Measurements from ENCODE around the gene SEZ6L.

SEZ6L gene

DNA sequence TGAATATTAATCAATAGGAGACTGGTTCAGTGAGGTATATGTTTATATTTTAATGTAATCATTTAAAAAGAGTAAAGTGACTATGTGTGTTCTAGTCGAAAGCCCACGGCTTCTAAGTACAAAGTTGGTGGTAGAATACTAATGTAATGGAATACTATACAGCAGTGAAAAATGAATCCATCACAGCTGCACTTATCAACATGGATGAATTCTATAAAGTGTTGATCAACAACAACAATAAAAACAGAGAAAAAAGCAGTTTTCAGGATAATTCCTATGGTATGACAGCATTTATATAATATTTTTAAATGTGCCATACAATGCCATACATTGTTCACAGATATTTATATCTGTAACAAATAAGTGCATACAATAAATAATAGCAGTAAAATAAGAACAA, 114.1 kb downstream of the SEZ6L start:
- H3K9me3 Mint-ChIP-seq = no peaks in the 10 kb centered on the region
- H3K27me3 Mint-ChIP-seq = peaks cover 13 to 21% of the 10 kb centered on the region in 2 donors
- ATAC-seq (replicated peaks) (no peak), DNase-seq (no peak)
- no peak overlapping the region for H3K4me3 Mint-ChIP-seq
- no peaks in the 10 kb centered on the region for H3K36me3 Mint-ChIP-seq
- H3K4me1 Mint-ChIP-seq = no peaks in the 10 kb centered on the region
- no peak overlapping the region for H3K27ac Mint-ChIP-seq

DNA sequence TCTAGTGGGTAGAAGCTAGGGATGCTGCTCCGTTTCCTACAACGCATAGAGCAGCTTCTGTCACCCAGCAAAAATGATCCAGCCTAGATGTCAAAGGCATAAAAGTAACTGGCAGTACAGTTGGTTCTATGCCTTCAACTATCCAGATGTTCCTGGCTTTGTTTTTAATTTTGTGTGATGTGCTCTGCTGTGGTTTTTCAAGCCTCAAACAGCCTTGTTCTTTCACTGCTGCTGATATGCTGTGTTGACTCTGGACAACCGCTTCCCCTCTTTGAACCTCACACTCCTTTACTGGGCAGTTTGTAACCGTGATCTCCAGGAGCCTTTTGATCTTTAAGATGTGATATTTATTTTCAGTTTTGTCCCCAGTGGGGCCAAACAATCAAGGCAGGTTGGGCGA, 116.4 kb downstream of the SEZ6L start:
- no peaks in the 10 kb centered on the region for H3K4me1 Mint-ChIP-seq
- H3K36me3 Mint-ChIP-seq = no peaks in the 10 kb centered on the region
- no peak for ATAC-seq (replicated peaks)
- H3K27me3 Mint-ChIP-seq = peaks cover 6 to 20% of the 10 kb centered on the region in 2 donors
- no peak for DNase-seq
- H3K27ac Mint-ChIP-seq = no peak overlapping the region
- H3K4me3 Mint-ChIP-seq = no peak overlapping the region
- no peaks in the 10 kb centered on the region for H3K9me3 Mint-ChIP-seq

DNA sequence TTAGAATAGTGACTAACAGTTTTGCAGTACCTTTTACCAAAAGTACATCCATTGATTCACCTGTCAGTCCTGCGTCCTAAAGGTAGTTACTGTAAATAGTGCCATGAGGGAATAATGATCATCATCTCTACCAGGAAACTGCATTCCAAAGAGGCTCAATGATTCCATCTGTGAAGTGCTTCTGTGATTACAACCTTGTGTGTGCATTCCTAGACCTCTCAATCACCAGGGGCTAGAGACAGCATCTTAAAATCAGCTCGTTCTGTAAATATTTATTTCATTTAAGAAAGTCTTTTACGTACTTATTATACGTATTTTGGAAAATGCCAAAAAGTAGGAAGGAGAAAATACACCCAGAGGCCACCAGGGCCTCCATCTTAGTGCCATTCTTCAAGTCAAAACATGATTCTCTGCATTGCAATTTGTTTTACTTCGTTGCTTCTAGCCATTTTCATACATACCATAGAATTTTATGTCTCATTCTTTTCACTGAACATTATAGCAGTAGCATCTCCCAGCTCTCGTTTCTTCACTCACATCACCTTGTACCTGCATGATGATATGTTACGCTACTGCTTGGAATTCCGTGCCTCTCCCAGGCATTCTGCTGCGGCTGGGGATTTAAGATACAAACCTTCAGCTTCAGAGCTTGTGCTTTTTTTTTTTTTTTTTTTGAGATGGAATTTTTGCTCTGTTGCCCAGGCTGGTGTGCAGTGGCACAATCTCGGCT, 117.0 kb downstream of the SEZ6L start:
- H3K9me3 Mint-ChIP-seq = peaks cover 0 to 1% of the 10 kb centered on the region in 2 donors
- DNase-seq (no peak), ATAC-seq (replicated peaks) (no peak)
- H3K4me1 Mint-ChIP-seq = no peaks in the 10 kb centered on the region
- no peak overlapping the region for H3K4me3 Mint-ChIP-seq
- H3K36me3 Mint-ChIP-seq = no peaks in the 10 kb centered on the region
- H3K27me3 Mint-ChIP-seq = peaks cover 6 to 20% of the 10 kb centered on the region in 2 donors
- H3K27ac Mint-ChIP-seq = no peak overlapping the region

DNA sequence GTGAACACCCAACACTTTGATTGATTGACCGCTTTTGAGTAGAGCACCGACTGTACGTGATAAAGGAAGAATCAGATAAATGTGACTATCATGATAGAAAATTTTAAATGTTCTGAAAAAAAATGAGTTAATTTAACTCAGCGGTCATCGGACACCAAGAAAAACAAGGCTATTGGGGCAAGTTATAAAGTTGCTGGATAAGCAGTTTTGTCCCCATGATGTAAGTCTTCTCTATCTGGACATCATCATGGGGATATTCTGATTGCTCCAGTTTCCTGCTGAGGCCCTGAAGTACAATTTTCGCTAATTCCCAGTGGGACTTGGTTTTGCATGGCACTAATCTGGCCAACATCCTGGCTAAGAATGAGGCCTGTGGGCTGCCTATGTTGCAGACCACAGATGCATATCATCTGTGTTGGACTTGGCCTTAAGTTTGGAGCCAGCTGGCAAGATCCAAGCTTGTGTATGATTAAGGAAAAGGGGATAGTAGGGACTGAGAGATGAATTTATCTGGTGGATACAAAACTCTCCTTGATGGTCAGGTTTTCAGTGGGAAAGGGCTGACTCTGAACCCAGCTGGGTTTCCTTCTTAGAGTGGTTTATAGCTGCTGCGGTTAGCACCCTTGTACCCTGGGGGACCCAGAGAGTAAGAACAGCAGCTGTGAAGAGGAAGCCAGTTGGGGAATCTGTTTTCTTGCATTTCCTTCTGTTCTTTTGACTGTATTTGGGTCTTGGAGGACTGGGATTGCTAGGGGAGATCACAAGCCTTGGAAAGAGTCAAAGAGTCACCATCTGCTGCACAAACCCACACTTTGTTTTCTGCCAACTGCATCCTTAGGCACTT, 118.3 kb downstream of the SEZ6L start:
- Mint-ChIP-seq H3K27ac (no peak overlapping the region), H3K4me1 (no peaks in the 10 kb centered on the region), H3K36me3 (no peaks in the 10 kb centered on the region), H3K4me3 (no peak overlapping the region), H3K9me3 (peaks cover 0 to 1% of the 10 kb centered on the region in 2 donors), H3K27me3 (peaks cover 0 to 15% of the 10 kb centered on the region in 2 donors)
- ATAC-seq (replicated peaks) = no peak
- DNase-seq = no peak

DNA sequence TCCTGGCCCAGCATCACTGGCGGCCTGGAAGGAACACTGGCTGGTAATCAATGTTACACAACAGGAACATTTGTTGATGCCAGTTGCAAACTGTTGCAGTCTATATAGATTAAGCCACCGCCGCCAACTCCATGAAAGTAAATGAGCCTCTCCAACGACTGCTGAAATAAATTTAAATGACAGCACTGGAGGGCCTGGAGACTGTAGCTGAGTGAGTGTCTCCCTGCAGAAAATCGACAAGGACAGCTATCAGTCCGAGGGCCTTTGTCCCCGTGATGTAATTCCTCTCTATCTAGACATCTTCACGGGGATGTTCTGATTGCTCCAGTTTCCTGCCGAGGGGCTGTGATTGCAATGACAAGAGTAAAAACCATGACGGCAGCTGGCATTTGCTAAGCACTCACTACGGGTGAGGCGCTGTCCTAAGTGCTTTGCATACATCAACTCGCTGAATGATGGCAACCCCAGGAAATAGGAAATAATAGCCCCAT, 120.4 kb downstream of the SEZ6L start:
- ATAC-seq (replicated peaks) = no peak
- no peak for DNase-seq
- H3K9me3 Mint-ChIP-seq = peaks cover 0 to 1% of the 10 kb centered on the region in 2 donors
- H3K36me3 Mint-ChIP-seq = no peaks in the 10 kb centered on the region
- peaks cover 0 to 15% of the 10 kb centered on the region in 2 donors for H3K27me3 Mint-ChIP-seq
- H3K4me3 Mint-ChIP-seq = no peak overlapping the region
- H3K4me1 Mint-ChIP-seq = peaks cover 4 to 7% of the 10 kb centered on the region in 2 donors
- H3K27ac Mint-ChIP-seq = peak overlapping the region; percentile 25

DNA sequence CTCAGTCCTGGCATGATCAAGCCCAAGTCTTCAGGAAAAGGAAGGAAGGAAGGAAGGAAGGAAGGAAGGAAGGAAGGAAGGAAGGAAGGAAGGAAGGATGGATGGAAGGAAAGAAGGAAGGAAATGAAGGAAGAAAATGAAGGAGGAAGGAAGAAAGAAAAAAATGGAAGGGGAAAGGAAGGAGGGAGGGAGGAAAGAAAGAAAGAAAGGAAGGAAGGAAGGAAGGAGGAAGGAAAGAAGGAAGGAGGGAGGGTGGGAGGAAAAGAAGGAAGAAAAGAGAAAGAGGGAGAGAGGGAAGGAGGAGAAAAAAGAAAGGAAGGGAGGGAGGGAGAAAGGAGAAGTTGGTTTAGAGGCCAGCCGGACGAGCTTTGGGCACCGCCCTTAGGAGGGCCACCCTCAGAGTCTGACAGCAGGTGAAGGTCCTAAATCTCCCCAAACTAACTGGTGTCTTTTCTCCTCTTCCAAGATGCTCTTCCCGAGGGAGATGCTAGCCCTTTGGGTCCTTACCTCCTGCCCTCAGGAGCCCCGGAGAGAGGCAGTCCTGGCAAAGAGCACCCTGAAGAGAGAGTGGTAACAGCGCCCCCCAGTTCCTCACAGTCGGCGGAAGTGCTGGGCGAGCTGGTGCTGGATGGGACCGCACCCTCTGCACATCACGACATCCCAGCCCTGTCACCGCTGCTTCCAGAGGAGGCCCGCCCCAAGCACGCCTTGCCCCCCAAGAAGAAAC, 122.8 kb downstream of the SEZ6L start:
- DNase-seq (no peak), ATAC-seq (replicated peaks) (no peak)
- Mint-ChIP-seq H3K27me3 (peaks cover 0 to 9% of the 10 kb centered on the region in 2 donors), H3K4me3 (no peak overlapping the region), H3K9me3 (peaks cover 0 to 1% of the 10 kb centered on the region in 2 donors), H3K4me1 (peaks cover 4 to 13% of the 10 kb centered on the region in 2 donors), H3K27ac (no peak overlapping the region), H3K36me3 (no peaks in the 10 kb centered on the region)

DNA sequence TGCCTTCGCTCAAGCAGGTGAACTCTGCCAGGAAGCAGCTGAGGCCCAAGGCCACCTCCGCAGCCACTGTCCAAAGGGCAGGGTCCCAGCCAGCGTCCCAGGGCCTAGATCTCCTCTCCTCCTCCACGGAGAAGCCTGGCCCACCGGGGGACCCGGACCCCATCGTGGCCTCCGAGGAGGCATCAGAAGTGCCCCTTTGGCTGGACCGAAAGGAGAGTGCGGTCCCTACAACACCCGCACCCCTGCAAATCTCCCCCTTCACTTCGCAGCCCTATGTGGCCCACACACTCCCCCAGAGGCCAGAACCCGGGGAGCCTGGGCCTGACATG, 123.4 kb downstream of the SEZ6L start:
- H3K27ac Mint-ChIP-seq = no peak overlapping the region

DNA sequence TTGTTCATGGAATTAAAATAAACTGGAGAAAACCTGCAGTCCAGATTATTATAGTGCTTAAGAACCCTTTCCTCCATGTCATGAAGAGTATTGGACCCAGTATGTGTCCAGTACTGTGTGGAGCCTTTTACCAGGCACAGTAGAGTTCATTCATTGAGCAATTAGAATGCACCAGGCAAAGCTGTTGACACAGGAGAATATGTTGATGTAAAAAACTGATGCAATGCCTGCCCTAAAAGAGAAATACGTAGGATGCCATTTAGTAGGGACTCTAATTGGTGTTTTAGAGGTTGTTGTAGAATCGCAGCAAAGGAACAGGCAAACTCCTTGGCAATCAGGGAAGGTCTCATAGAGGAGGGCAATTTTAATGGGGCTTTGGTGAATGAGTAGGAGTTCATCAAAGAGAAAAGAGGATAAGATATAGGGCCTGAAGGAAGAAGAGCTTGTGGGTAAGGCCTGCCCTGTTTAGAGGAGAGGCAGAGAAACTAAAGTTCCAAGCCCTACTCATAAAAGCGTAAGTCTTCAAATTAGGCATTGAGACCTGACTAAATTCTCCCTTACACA, 126.4 kb downstream of the SEZ6L start:
- Mint-ChIP-seq H3K27me3 (no peaks in the 10 kb centered on the region), H3K36me3 (no peaks in the 10 kb centered on the region), H3K4me3 (peak overlapping the region in 1 of 2 donors; percentile 85), H3K27ac (no peak overlapping the region), H3K4me1 (peaks cover 4 to 13% of the 10 kb centered on the region in 2 donors), H3K9me3 (peaks cover 0 to 1% of the 10 kb centered on the region in 2 donors)
- ATAC-seq (replicated peaks) (no peak), DNase-seq (no peak)

More for the DNA sequence above, 123.4 kb downstream of the SEZ6L start:
- no peak overlapping the region for H3K4me3 Mint-ChIP-seq
- H3K27me3 Mint-ChIP-seq = peaks cover 0 to 6% of the 10 kb centered on the region in 2 donors
- peaks cover 0 to 1% of the 10 kb centered on the region in 2 donors for H3K9me3 Mint-ChIP-seq
- no peak for DNase-seq
- H3K4me1 Mint-ChIP-seq = peaks cover 4 to 13% of the 10 kb centered on the region in 2 donors
- ATAC-seq (replicated peaks) = no peak
- H3K36me3 Mint-ChIP-seq = no peaks in the 10 kb centered on the region

DNA sequence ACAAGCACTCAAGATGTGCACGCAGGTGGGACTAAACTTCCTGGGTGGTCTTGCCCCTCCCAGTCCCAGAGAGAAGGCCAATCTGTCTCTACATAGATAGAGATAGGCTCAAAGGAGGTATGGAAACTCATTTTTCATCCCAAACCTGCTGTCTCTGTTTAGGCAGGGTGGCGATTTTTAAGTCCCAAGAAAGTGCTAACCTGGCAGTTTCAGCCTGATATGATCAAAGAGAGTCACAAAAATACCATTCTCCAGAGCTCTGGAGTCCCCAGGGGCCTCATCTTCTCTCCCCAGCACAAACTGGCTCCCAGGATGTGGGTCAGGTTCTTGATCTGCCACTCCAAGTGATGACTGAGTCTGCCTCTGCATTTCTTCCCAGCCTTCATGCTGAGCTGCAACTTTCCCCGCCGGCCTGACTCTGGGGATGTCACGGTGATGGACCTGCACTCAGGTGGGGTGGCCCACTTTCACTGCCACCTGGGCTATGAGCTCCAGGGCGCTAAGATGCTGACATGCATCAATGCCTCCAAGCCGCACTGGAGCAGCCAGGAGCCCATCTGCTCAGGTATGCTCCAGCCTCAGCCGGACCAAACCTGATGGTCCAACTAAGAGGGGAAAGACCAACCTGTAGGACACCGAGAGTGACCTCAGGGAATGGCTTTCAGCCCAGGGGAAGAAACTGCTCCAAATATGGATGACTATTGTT, 129.5 kb downstream of the SEZ6L start:
- Mint-ChIP-seq H3K4me1 (peaks cover 4 to 13% of the 10 kb centered on the region in 2 donors), H3K27me3 (peaks cover 20 to 22% of the 10 kb centered on the region in 2 donors), H3K36me3 (peaks cover 0 to 2% of the 10 kb centered on the region in 2 donors), H3K4me3 (no peak overlapping the region), H3K27ac (no peak overlapping the region), H3K9me3 (no peaks in the 10 kb centered on the region)
- DNase-seq (no peak), ATAC-seq (replicated peaks) (no peak)

DNA sequence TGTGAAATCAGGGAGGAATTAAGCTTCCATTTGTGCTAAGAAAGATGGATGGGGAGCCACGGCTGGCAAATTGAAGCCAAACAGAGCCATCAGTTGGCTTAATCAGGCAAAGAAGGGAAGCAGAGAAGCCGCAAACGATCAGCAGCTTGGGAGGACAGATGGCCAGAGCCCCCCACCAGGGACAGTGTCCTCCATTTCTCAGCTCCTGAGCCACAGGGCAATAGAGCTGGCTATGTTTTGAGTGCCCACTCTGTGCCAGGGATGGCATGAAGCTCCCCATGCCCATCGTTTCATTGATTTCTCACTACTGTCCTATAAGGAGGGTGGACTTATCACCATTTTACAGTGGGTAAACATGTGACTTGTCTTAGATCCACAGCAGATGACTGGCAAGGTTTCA, 133.5 kb downstream of the SEZ6L start:
- Mint-ChIP-seq H3K27me3 (peaks cover 37 to 41% of the 10 kb centered on the region in 2 donors), H3K9me3 (no peaks in the 10 kb centered on the region), H3K36me3 (peaks cover 0 to 2% of the 10 kb centered on the region in 2 donors), H3K27ac (no peak overlapping the region), H3K4me3 (no peak overlapping the region), H3K4me1 (no peaks in the 10 kb centered on the region)
- no peak for ATAC-seq (replicated peaks)
- no peak for DNase-seq

DNA sequence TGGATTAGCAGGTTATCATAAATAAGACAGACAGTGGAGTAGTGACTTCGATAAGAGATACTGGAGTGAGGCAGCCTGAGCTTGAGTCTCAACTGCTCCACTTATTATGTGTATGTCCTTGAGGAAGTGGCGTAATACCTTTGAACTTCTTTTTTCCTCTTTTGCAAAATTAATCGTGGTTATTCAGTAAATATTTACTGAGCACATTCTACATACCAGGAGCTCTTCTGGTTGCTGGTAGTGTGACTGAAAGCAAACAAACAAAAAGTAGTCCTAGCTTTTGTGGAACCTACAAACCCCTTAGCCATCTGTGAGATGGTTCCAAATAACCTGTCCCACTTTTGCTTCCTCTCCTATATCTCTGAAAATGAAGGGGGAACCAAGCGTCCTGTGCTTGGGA, 134.2 kb downstream of the SEZ6L start:
- no peak for ATAC-seq (replicated peaks)
- DNase-seq = no peak
- Mint-ChIP-seq H3K4me1 (no peaks in the 10 kb centered on the region), H3K27me3 (peaks cover 37 to 47% of the 10 kb centered on the region in 2 donors), H3K27ac (no peak overlapping the region), H3K4me3 (no peak overlapping the region), H3K9me3 (no peaks in the 10 kb centered on the region), H3K36me3 (peaks cover 0 to 2% of the 10 kb centered on the region in 2 donors)

DNA sequence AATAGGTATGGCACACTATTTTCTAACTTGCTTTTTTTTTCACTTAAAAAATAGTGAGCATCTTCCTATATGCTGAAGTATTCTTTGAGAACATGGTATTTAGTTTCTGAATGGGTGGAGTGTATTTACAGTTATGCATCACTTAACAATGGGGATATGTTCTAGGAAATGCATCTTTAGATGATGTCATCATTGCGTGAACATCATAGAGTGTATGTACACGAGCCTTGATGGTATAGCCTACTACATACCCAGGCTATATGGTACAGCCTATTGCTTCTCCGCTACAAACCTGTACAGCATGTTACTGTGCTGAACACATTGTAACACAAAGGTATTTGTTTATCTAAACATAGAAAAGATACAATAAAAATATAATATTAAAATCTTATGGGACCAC, 135.5 kb downstream of the SEZ6L start:
- ATAC-seq (replicated peaks) (no peak), DNase-seq (no peak)
- H3K4me3 Mint-ChIP-seq = no peak overlapping the region
- peaks cover 44 to 58% of the 10 kb centered on the region in 2 donors for H3K27me3 Mint-ChIP-seq
- H3K4me1 Mint-ChIP-seq = no peaks in the 10 kb centered on the region
- no peak overlapping the region for H3K27ac Mint-ChIP-seq
- no peaks in the 10 kb centered on the region for H3K9me3 Mint-ChIP-seq
- H3K36me3 Mint-ChIP-seq = peaks cover 0 to 2% of the 10 kb centered on the region in 2 donors

DNA sequence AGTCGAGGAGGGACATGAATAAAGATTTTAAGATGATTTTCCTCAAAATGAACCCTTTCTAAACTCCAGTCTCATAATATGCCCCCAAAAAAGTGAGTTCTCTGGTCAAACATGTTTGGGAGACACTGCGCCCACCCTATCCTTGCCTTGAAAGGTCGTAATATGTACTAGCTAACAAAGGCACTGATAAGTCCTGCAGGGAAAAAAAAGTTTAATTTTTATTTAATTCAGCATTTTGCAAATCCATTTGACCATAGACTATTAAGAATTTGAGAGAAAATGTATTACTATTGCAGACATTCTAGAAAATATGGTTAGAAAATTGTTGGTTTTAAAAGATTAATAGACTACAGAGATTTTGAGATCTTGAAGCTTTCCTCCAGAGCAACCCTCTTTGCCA, 139.2 kb downstream of the SEZ6L start:
- Mint-ChIP-seq H3K36me3 (no peaks in the 10 kb centered on the region), H3K9me3 (no peaks in the 10 kb centered on the region), H3K4me1 (no peaks in the 10 kb centered on the region), H3K4me3 (no peak overlapping the region), H3K27ac (no peak overlapping the region), H3K27me3 (peaks cover 30 to 39% of the 10 kb centered on the region in 2 donors)
- ATAC-seq (replicated peaks) (no peak), DNase-seq (no peak)

Data from stimulated activated naive B cell treated with anti-CD40 and anti-IgM and Interleukin-4, amounts not matched to agents 10 μg/mL and 1 μg/mL and 100 μg/mL, for 72 hours (primary cell).